Kidney (tissue), 14 donors: ENCODE measurements around the gene PNO1. TPM values are rescaled to one million over a fixed set of nuclear protein-coding genes. Genes with fewer than 3 reads are reported as not detected.

Experiments
- DNase-seq, 5 donors: peaks; one replicate each; pipeline ENCODE4 v3.0.0-alpha.2; 2013 to 2020
- FAIRE-seq: peaks from 2 replicates; lab custom pipeline; 2012; peaks lifted over from hg19 to GRCh38; lab: Jason Lieb, UNC
- H3K27ac ChIP-seq, 2 donors: one replicate each; pipeline ENCODE4 v1.7.0; 2013; ENCODE audit warnings: low read depth in 2 of 2, low read length in 2 of 2, inconsistent platforms in 1 of 2
- H3K27me3 ChIP-seq: one replicate; pipeline ENCODE4 v1.7.1; 2013; ENCODE audit warnings: low read length, inconsistent platforms; ENCODE audit not compliant: control insufficient read depth, insufficient read depth
- H3K36me3 ChIP-seq, 3 donors: one replicate each; pipeline versions ENCODE4 v1.7.0 to v1.7.1; 2013; ENCODE audit warnings: low read length in 3 of 3, control low read depth in 1 of 3, inconsistent platforms in 1 of 3; ENCODE audit not compliant: insufficient read depth in 3 of 3, control insufficient read depth in 2 of 3
- H3K4me1 ChIP-seq, 3 donors: one replicate each; pipeline versions ENCODE4 v1.7.0 to v1.7.1; 2013; ENCODE audit warnings: low read length in 3 of 3, inconsistent platforms in 1 of 3, low read depth in 1 of 3; ENCODE audit not compliant: control insufficient read depth in 2 of 3, insufficient read depth in 2 of 3
- H3K4me3 ChIP-seq, 3 donors: one replicate each; pipeline versions ENCODE4 v1.7.0 to v1.8.1; 2013; ENCODE audit warnings: low read length in 3 of 3, control low read depth in 1 of 3, inconsistent platforms in 1 of 3
- H3K9ac ChIP-seq, 3 donors: one replicate each; pipeline versions ENCODE4 v1.7.0 to v1.7.1; 2013; ENCODE audit warnings: low read length in 3 of 3, control low read depth in 1 of 3, inconsistent platforms in 1 of 3
- H3K9me3 ChIP-seq, 3 donors: one replicate each; pipeline versions ENCODE4 v1.7.0 to v1.7.1; 2013; ENCODE audit warnings: low read length in 3 of 3, control low read depth in 1 of 3, inconsistent platforms in 1 of 3; ENCODE audit not compliant: control insufficient read depth in 2 of 3, insufficient read depth in 1 of 3
- intact Hi-C: fragments of 100-400 bp; cut with DNase I; formaldehyde crosslinking; loops from one replicate; pipeline ENCODE4 v1.11.1; 2022
- polyA plus RNA-seq: library from polyadenylated mRNA; stranded (reverse); fragments of 350-450 nt; fragmentation: Illumina TruSeq; extraction: RNeasy Lipid Tissue Mini Kit (QIAGEN cat#74804); gene quantifications from one replicate; pipeline ENCODE4 v1.2.3, GENCODE V29; 2014; ENCODE audit warnings: low read depth, low replicate concordance; ENCODE audit not compliant: insufficient read depth
- total RNA-seq: library from RNA; stranded (reverse); fragmentation: NEBNext Ultra II Directional; extraction: Animal tissue kit (Norgen Biotek cat#: 25700); gene quantifications from one replicate; pipeline ENCODE4 v1.2.1, GENCODE V29; 2021
- TF ChIP-seq, protein P1 (sequence below): IDR thresholded peaks from 3 replicates; pipeline ENCODE4 v1.5.1; 2012; ENCODE audit warnings: mild to moderate bottlenecking, moderate library complexity, borderline replicate concordance; ENCODE audit not compliant: insufficient read depth; ENCODE audit errors: extremely low read depth
- donor health status: control.
- donor health status: control.
- donor health status: control.
- donor health status: control.
- donor health status: control.
- donor health status: DM: yes; HTN: yes; CAD: no.
- donor health status: Normal renal cell carcinoma (clear cell type).

The PNO1 gene
- total and polyA plus RNA-seq, 2 donors from 2014 or later: 11.3 to 13.4 TPM

DNA sequence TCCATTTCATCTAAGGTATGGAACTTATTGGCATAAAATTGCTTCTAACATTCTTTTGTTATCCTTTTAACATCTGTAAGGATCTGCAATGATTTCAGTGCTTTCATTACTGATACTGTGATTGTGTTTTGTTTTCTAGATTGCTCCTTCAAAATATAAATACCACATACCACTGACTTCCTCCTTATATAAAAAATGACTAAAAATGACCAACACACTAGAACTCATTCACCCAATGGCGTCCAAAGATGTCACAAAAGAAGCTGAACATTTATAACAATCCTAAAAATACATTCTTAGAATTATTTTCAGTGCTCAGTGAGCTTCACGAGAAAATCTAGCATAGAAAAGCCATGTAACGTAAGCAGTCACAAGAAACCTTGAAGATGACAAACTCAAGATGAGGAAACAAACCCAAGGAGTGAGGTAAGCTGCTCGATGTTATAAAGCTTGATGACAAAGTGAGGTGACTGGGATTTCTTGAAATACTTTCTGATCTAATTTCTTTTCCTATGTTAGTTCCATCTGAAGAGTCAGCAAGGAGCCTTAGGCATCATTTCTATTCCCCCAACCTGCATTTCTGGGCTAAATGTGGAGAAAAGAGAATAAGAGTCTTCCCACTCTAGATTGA is 42.6 kb downstream of the PNO1 start:
- FAIRE-seq: no peak
- TF ChIP-seq, protein P1, sequence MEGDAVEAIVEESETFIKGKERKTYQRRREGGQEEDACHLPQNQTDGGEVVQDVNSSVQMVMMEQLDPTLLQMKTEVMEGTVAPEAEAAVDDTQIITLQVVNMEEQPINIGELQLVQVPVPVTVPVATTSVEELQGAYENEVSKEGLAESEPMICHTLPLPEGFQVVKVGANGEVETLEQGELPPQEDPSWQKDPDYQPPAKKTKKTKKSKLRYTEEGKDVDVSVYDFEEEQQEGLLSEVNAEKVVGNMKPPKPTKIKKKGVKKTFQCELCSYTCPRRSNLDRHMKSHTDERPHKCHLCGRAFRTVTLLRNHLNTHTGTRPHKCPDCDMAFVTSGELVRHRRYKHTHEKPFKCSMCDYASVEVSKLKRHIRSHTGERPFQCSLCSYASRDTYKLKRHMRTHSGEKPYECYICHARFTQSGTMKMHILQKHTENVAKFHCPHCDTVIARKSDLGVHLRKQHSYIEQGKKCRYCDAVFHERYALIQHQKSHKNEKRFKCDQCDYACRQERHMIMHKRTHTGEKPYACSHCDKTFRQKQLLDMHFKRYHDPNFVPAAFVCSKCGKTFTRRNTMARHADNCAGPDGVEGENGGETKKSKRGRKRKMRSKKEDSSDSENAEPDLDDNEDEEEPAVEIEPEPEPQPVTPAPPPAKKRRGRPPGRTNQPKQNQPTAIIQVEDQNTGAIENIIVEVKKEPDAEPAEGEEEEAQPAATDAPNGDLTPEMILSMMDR: no peak

GRCh38 chr2:68203587-68203986 is 45.9 kb downstream of the PNO1 start:
- FAIRE-seq (no peak), DNase-seq (no peak)
- Histone ChIP-seq H3K27me3 (no peaks in the 10 kb centered on the region), H3K4me3 (no peak overlapping the region), H3K27ac (no peak overlapping the region), H3K9ac (no peak overlapping the region), H3K4me1 (peaks cover 0 to 3% (median 2%) of the 10 kb centered on the region in 3 donors), H3K9me3 (no peaks in the 10 kb centered on the region), H3K36me3 (no peaks in the 10 kb centered on the region)
- TF ChIP-seq, protein P1: no peak
- intact Hi-C loops: no loop called here

More for the DNA sequence above, 42.6 kb downstream of the PNO1 start:
- no peak for DNase-seq
- Histone ChIP-seq H3K27me3 (no peaks in the 10 kb centered on the region), H3K4me1 (peaks cover 0 to 4% (median 3%) of the 10 kb centered on the region in 3 donors), H3K9ac (no peak overlapping the region), H3K27ac (no peak overlapping the region), H3K4me3 (no peak overlapping the region), H3K9me3 (no peaks in the 10 kb centered on the region), H3K36me3 (no peaks in the 10 kb centered on the region)
- intact Hi-C loops: no loop called here

GRCh38 chr2:68206793-68207192 is 49.1 kb downstream of the PNO1 start:
- no peak overlapping the region for H3K4me3 ChIP-seq
- H3K4me1 ChIP-seq: peaks cover 0 to 3% (median 2%) of the 10 kb centered on the region in 3 donors
- no peak overlapping the region for H3K9ac ChIP-seq
- TF ChIP-seq, protein P1: no peak
- H3K36me3 ChIP-seq: no peaks in the 10 kb centered on the region
- intact Hi-C loops: no loop called here
- no peaks in the 10 kb centered on the region for H3K27me3 ChIP-seq
- no peaks in the 10 kb centered on the region for H3K9me3 ChIP-seq
- DNase-seq (no peak), FAIRE-seq (no peak)
- no peak overlapping the region for H3K27ac ChIP-seq
